RCC 7860 (cell line): ENCODE measurements around the gene TRIP12.
A peak's percentile ranks its signal among the peaks of the same experiment; 100 is the strongest.
"Not testable (repeated sequence)": the region's sequence is repeated elsewhere in the genome, so short reads cannot be mapped to it uniquely, and the experiment has no call there.

ENCODE experiments used
- DNase-seq: peaks from one replicate; pipeline ENCODE4 v3.0.0-alpha.2; 2015; ENCODE audit warnings: low spot score
- FAIRE-seq: peaks from 2 replicates; lab custom pipeline; 2012; peaks lifted over from hg19 to GRCh38; lab: Jason Lieb, UNC

Gene TRIP12

GRCh38 chr2:229921892-229922448 is at the start of gene TRIP12:
TRIP12 (minus strand) TSS chr2:229922009; CDS start chr2:229880079, 41,930 bp downstream.
- FAIRE-seq: peak; percentile 44
- peak; percentile 87 for DNase-seq

- FAIRE-seq: no peak
- DNase-seq: no peak
These were observed 49.5 kb upstream of the TRIP12 start for GRCh38 chr2:229971298-229971790.

GRCh38 chr2:229970406-229970805 is 48.6 kb upstream of the TRIP12 start:
- no peak for FAIRE-seq
- no peak for DNase-seq

- no peak for FAIRE-seq
- DNase-seq: no peak
These were observed 48.1 kb upstream of the TRIP12 start for GRCh38 chr2:229969921-229970320.

GRCh38 chr2:229963596-229963995 is 41.8 kb upstream of the TRIP12 start:
- DNase-seq, FAIRE-seq: not testable (repeated sequence)

GRCh38 chr2:229956491-229956890 is 34.7 kb upstream of the TRIP12 start:
- FAIRE-seq (no peak), DNase-seq (no peak)

GRCh38 chr2:229955663-229956062 is 33.9 kb upstream of the TRIP12 start:
- no peak for FAIRE-seq
- no peak for DNase-seq

GRCh38 chr2:229952256-229952835 is 30.5 kb upstream of the TRIP12 start:
- DNase-seq: no peak
- FAIRE-seq: no peak

GRCh38 chr2:229947544-229947943 is 25.7 kb upstream of the TRIP12 start:
- FAIRE-seq (no peak), DNase-seq (no peak)

- FAIRE-seq (no peak), DNase-seq (no peak)
These were observed 24.2 kb upstream of the TRIP12 start for GRCh38 chr2:229945975-229946374.

- DNase-seq (no peak), FAIRE-seq (no peak)
These were observed 22.1 kb upstream of the TRIP12 start for GRCh38 chr2:229943770-229944449.

- DNase-seq (no peak), FAIRE-seq (no peak)
These were observed 21.4 kb upstream of the TRIP12 start for GRCh38 chr2:229943171-229943570.

GRCh38 chr2:229942671-229943070 is 20.9 kb upstream of the TRIP12 start:
- DNase-seq: no peak
- no peak for FAIRE-seq

GRCh38 chr2:229937537-229937936 is 15.7 kb upstream of the TRIP12 start:
- DNase-seq (no peak), FAIRE-seq (no peak)

- DNase-seq: no peak
- FAIRE-seq: no peak
These were observed 9.4 kb upstream of the TRIP12 start for GRCh38 chr2:229931241-229931640.

- FAIRE-seq: no peak
- DNase-seq: no peak
These were observed 8.8 kb upstream of the TRIP12 start for GRCh38 chr2:229930656-229931055.

- peak; percentile 43 for FAIRE-seq
- DNase-seq: no peak
These were observed 6.1 kb upstream of the TRIP12 start for GRCh38 chr2:229927817-229928321.

GRCh38 chr2:229925201-229925600 is 3.4 kb upstream of the TRIP12 start:
- FAIRE-seq (no peak), DNase-seq (no peak)

GRCh38 chr2:229924541-229924940 is 2.7 kb upstream of the TRIP12 start:
- FAIRE-seq: not testable (repeated sequence)

GRCh38 chr2:229922449-229923386 is 909 bp upstream of the TRIP12 start, which contains the start of gene FBXO36:
FBXO36 (plus strand) TSS chr2:229922503; CDS start chr2:229922514, 11 bp downstream.
- FAIRE-seq (no peak), DNase-seq (peak; percentile 36)

More at GRCh38 chr2:229924541-229924940, 2.7 kb upstream of the TRIP12 start:
- DNase-seq: not testable (repeated sequence)
